ENCODE data around the gene NDUFA7.
"Not testable (repeated sequence)": the region's sequence is repeated elsewhere in the genome, so short reads cannot be mapped to it uniquely, and the experiment has no call there.

GRCh38 chr19:8264248-8264647, 56.9 kb downstream of the NDUFA7 start:
- not testable (repeated sequence) for TF ChIP-seq EZH2 (IDR thresholded peaks at IDR 0.05; ENCODE audit: borderline replicate concordance, insufficient read depth, low read length, poor library complexity, severe bottlenecking); TAF1 (IDR thresholded peaks at IDR 0.05; ENCODE audit: low read depth); SMC3 (conservative IDR thresholded peaks at IDR 0.05; ENCODE audit: poor library complexity); CTCF (IDR thresholded peaks at IDR 0.05; ENCODE audit: poor library complexity, severe bottlenecking)
